A673 (cell line): Measurements from ENCODE around the gene DLG2. TPM values are rescaled to one million over a fixed set of nuclear protein-coding genes. Genes with fewer than 3 reads are reported as not detected.
"Not testable (repeated sequence)": the region's sequence is repeated elsewhere in the genome, so short reads cannot be mapped to it uniquely, and the experiment has no call there.

Experiments used
- BruUV-seq: library from RNA; stranded (reverse); fragments of 400-500 nt; replicated peaks from 2 replicates; lab custom pipeline; 2021; lab: Mats Ljungman, UMichigan
- CTCF ChIA-PET: fragments of 300-600 bp; sonication (Branson Sonifier 250); formaldehyde crosslinking; loops from one replicate; lab custom pipeline; 2022; ENCODE audit warnings: antibody characterized with exemption; lab: Charles Lee
- POLR2A ChIA-PET: fragments of 300-600 bp; sonication (Branson Sonifier 250); formaldehyde crosslinking; loops from one replicate; lab custom pipeline; 2022; ENCODE audit warnings: antibody characterized with exemption; ENCODE audit not compliant: low non-redundant PET; lab: Charles Lee
- DNase-seq: peaks from one replicate; pipeline ENCODE4 v3.0.0-alpha.2; 2015; ENCODE audit warnings: low spot score
- H3K27ac ChIP-seq: fragments of 200-600 bp; sonication (generic); 2 replicates; pipeline ENCODE4 v1.5.1; 2016; ENCODE audit warnings: mixed run types, low read depth, mild to moderate bottlenecking, mixed read lengths, antibody characterized with exemption, low read length; ENCODE audit not compliant: poor library complexity, severe bottlenecking
- H3K27me3 ChIP-seq: fragments of 200-600 bp; sonication (generic); replicated peaks from 2 replicates; pipeline ENCODE4 v1.6.1; 2017; ENCODE audit warnings: mixed run types, low read depth, mild to moderate bottlenecking, mixed read lengths, antibody characterized with exemption, low read length; ENCODE audit not compliant: insufficient read depth, poor library complexity
- H3K36me3 ChIP-seq: fragments of 200-600 bp; sonication (generic); 2 replicates; pipeline ENCODE4 v1.6.1; 2016; ENCODE audit warnings: mixed run types, mild to moderate bottlenecking, mixed read lengths, antibody characterized with exemption, low read length; ENCODE audit not compliant: insufficient read depth, poor library complexity, severe bottlenecking
- H3K4me1 ChIP-seq: fragments of 200-600 bp; sonication (generic); 2 replicates; pipeline ENCODE4 v1.6.1; 2017; ENCODE audit warnings: mixed run types, mild to moderate bottlenecking, mixed read lengths, antibody characterized with exemption, low read length; ENCODE audit not compliant: insufficient read depth, poor library complexity, severe bottlenecking
- H3K4me3 ChIP-seq: fragments of 200-600 bp; sonication (generic); 2 replicates; pipeline ENCODE4 v1.5.1; 2016; ENCODE audit warnings: low read depth, mixed run types, mild to moderate bottlenecking, mixed read lengths, low read length; ENCODE audit not compliant: poor library complexity, severe bottlenecking
- H3K9me3 ChIP-seq: fragments of 200-600 bp; sonication (generic); 2 replicates; pipeline ENCODE4 v1.6.1; 2016; ENCODE audit warnings: mixed run types, low read depth, mild to moderate bottlenecking, mixed read lengths, antibody characterized with exemption, low read length; ENCODE audit not compliant: poor library complexity, severe bottlenecking
- CTCF ChIP-seq: fragments of 300-800, 200-600 bp; sonication (generic); conservative IDR thresholded peaks from 2 replicates; pipeline ENCODE4 v1.5.1; 2017; ENCODE audit warnings: low read depth, mild to moderate bottlenecking, antibody characterized with exemption, low read length, moderate library complexity, mixed read lengths
- EZH2 ChIP-seq: fragments of 200-600 bp; sonication (generic); IDR thresholded peaks from 2 replicates; pipeline ENCODE4 v1.6.1; 2017; ENCODE audit warnings: borderline replicate concordance, low read depth, mild to moderate bottlenecking, mixed read lengths, antibody characterized with exemption, low read length; ENCODE audit not compliant: poor library complexity, severe bottlenecking
- intact Hi-C: fragments of 100-400 bp; cut with micrococcal nuclease; formaldehyde crosslinking; loops from one replicate; pipeline ENCODE4 v1.10.0; 2022; ENCODE audit not compliant: unreplicated experiment
- total RNA-seq: library from RNA; stranded (reverse); gene quantifications from 2 replicates; pipeline ENCODE4 v1.2.3, GENCODE V29; 2021

Gene DLG2
- total RNA-seq, 1 experiment from 2014 or later, result 277 TPM

GRCh38 chr11:83448686-83449085 lies 2178.5 kb downstream of the DLG2 start:
- Histone ChIP-seq H3K9me3 (no peaks in the 10 kb centered on the region), H3K4me1 (no peaks in the 10 kb centered on the region), H3K36me3 (no peaks in the 10 kb centered on the region), H3K27ac (no peak overlapping the region), H3K4me3 (no peak overlapping the region), H3K27me3 (no peaks in the 10 kb centered on the region)
- intact Hi-C loops, result no loop called here
- ChIA-PET POLR2A (interaction anchor here (0.6 kb wide), 1 partner anchor 42 kb away, joined by 3 read pairs; no protein-coding TSS in a partner anchor), CTCF (no interaction called here)
- no peak for DNase-seq
- no TSS peak for BruUV-seq
- TF ChIP-seq CTCF, result no peak
- no peak for TF ChIP-seq EZH2

GRCh38 chr11:83443880-83444279 lies 2183.3 kb downstream of the DLG2 start:
- H3K27me3 ChIP-seq, H3K9me3 ChIP-seq, POLR2A ChIA-PET, DNase-seq, H3K27ac ChIP-seq, intact Hi-C loops, H3K36me3 ChIP-seq, CTCF ChIA-PET, BruUV-seq, H3K4me1 ChIP-seq, H3K4me3 ChIP-seq: not testable (repeated sequence)

- H3K27ac ChIP-seq, result no peak overlapping the region
- no TSS peak for BruUV-seq
Measured at GRCh38 chr11:83441601-83442000, 2185.5 kb downstream of the DLG2 start.

More at GRCh38 chr11:83441601-83442000, 2185.5 kb downstream of the DLG2 start:
- Histone ChIP-seq H3K4me1 (no peaks in the 10 kb centered on the region), H3K4me3 (no peak overlapping the region), H3K36me3 (no peaks in the 10 kb centered on the region), H3K27me3 (no peaks in the 10 kb centered on the region), H3K9me3 (no peaks in the 10 kb centered on the region)
- POLR2A ChIA-PET, result no interaction called here
- intact Hi-C loops, result no loop called here
- no peak for TF ChIP-seq EZH2
- no peak for TF ChIP-seq CTCF
- CTCF ChIA-PET, result no interaction called here
- no peak for DNase-seq
